Measurements from ENCODE around the gene GPC6. TPM values are rescaled to one million over a fixed set of nuclear protein-coding genes. Genes with fewer than 3 reads are reported as not detected.

GPC6 gene
- total and polyA plus RNA-seq, 2 donors (not counting 1 experiment from before 2014, with no cell fraction given), result not detected

DNA sequence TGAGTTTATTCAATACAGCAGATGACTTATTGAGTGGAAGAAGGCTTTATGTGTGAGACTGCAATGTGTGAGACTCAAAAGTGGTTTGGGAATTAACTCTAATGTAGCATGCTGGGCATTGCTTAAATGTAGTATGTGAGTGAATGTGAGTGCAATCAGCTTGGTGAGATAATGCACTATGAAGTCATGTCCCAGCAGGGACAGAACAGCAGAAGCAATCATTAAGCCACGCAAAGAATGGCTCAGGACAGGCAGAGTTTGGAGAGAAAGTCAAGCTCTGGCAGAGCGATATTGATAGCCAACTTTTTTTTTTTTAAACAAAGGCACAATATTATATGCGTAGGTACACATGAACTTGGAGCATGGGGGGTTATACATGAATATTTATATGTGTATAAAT, 597.7 kb downstream of the GPC6 start:
- ATAC-seq (ENCODE audit: low read depth), result no peak
- Histone ChIP-seq H3K27ac (ENCODE audit: low read length in 2 of 2) (no peak overlapping the region), H3K4me3 (ENCODE audit: control extremely low read depth in 1 of 5, extremely low read depth in 1 of 5, insufficient read depth in 1 of 5, low read depth in 2 of 5, low read length in 4 of 5) (no peak overlapping the region), H3K79me2 (ENCODE audit: control insufficient read depth, insufficient read depth, low read length) (no peaks in the 10 kb centered on the region), H3K27me3 (replicated peaks in 1 of 4; ENCODE audit: control extremely low read depth in 1 of 4, control insufficient read depth in 3 of 4, insufficient read depth in 4 of 4, low read length in 3 of 4) (no peaks in the 10 kb centered on the region), H3K9me3 (ENCODE audit: control extremely low read depth in 1 of 3, control insufficient read depth in 2 of 3, insufficient read depth in 1 of 3, low read length in 2 of 3) (no peaks in the 10 kb centered on the region), H2AFZ (ENCODE audit: insufficient read depth, low read depth, low read length, poor library complexity, severe bottlenecking) (no peak overlapping the region), H4K20me1 (ENCODE audit: control insufficient read depth, insufficient read depth, low read length, poor library complexity, severe bottlenecking) (no peaks in the 10 kb centered on the region), H3K4me1 (ENCODE audit: control insufficient read depth in 2 of 2, insufficient read depth in 2 of 2, low read length in 2 of 2) (no peaks in the 10 kb centered on the region), H3K9ac (ENCODE audit: low read length) (no peak overlapping the region), H3K4me2 (replicated peaks; ENCODE audit: low read depth, low read length, poor library complexity, severe bottlenecking) (no peak overlapping the region), H3K36me3 (replicated peaks in 1 of 2; ENCODE audit: control extremely low read depth in 1 of 2, control insufficient read depth in 1 of 2, extremely low read depth in 1 of 2, insufficient read depth in 2 of 2, low read length in 1 of 2) (no peaks in the 10 kb centered on the region)
- no peak overlapping the region for H3K4me3 Mint-ChIP-seq
- H3K27me3 Mint-ChIP-seq, result no peaks in the 10 kb centered on the region
- no peak for DNase-seq
- CTCF ChIA-PET, result no interaction called here
- H3K27ac Mint-ChIP-seq, result no peak overlapping the region
- TF ChIP-seq EZH2 (IDR thresholded peaks at IDR 0.05; ENCODE audit: borderline replicate concordance, insufficient read depth, low read depth, low read length, poor library complexity, severe bottlenecking), result no peak
- TF ChIP-seq, protein P1, sequence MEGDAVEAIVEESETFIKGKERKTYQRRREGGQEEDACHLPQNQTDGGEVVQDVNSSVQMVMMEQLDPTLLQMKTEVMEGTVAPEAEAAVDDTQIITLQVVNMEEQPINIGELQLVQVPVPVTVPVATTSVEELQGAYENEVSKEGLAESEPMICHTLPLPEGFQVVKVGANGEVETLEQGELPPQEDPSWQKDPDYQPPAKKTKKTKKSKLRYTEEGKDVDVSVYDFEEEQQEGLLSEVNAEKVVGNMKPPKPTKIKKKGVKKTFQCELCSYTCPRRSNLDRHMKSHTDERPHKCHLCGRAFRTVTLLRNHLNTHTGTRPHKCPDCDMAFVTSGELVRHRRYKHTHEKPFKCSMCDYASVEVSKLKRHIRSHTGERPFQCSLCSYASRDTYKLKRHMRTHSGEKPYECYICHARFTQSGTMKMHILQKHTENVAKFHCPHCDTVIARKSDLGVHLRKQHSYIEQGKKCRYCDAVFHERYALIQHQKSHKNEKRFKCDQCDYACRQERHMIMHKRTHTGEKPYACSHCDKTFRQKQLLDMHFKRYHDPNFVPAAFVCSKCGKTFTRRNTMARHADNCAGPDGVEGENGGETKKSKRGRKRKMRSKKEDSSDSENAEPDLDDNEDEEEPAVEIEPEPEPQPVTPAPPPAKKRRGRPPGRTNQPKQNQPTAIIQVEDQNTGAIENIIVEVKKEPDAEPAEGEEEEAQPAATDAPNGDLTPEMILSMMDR (IDR thresholded peaks at IDR 0.05), result no peak
- POLR2A ChIA-PET, result no interaction called here
- no peaks in the 10 kb centered on the region for H3K4me1 Mint-ChIP-seq
- no peaks in the 10 kb centered on the region for H3K9me3 Mint-ChIP-seq (ENCODE audit: insufficient read depth)
- intact Hi-C loops (cut with micrococcal nuclease), result no loop called here
- WGBS (ENCODE audit: insufficient coverage), result 90% methylated on average over 2 of the region's 3 CpGs

DNA sequence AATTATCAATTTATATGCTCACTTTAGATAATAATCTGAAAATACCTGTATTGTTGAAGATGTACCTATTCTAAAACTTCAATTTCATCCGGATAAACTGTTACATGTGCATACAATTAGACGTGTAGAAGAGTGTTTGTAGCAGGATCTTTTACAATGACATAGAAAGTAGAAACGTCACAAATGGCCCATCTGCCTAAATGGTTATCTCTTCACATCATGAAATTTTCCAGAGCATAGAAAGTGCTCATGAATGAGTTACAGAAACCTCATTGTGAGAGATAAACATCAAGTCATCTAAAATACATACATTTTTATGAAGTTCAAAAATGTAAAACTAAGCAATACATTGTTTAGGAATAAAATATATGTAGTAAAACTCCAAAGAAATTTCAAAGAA, 607.4 kb downstream of the GPC6 start:
- DNase-seq (no peak), ATAC-seq (ENCODE audit: low read depth) (no peak)
- H3K9ac ChIP-seq (ENCODE audit: low read length), result no peak overlapping the region
- H2AFZ ChIP-seq (ENCODE audit: insufficient read depth, low read depth, low read length, poor library complexity, severe bottlenecking), result no peak overlapping the region
- CTCF ChIA-PET, result no interaction called here
- no peak for TF ChIP-seq EZH2 (IDR thresholded peaks at IDR 0.05; ENCODE audit: borderline replicate concordance, insufficient read depth, low read depth, low read length, poor library complexity, severe bottlenecking)
- TF ChIP-seq, protein P1 (IDR thresholded peaks at IDR 0.05), result no peak
- no peak overlapping the region for H3K4me2 ChIP-seq (replicated peaks; ENCODE audit: low read depth, low read length, poor library complexity, severe bottlenecking)
- POLR2A ChIA-PET, result no interaction called here
- H3K4me3 ChIP-seq (ENCODE audit: control extremely low read depth in 1 of 5, extremely low read depth in 1 of 5, insufficient read depth in 1 of 5, low read depth in 2 of 5, low read length in 4 of 5), result no peak overlapping the region
- intact Hi-C loops (cut with micrococcal nuclease), result no loop called here
- Mint-ChIP-seq H3K4me3 (no peak overlapping the region), H3K27ac (no peak overlapping the region), H3K27me3 (no peaks in the 10 kb centered on the region), H3K4me1 (no peaks in the 10 kb centered on the region), H3K9me3 (ENCODE audit: insufficient read depth) (no peaks in the 10 kb centered on the region)
- H4K20me1 ChIP-seq (ENCODE audit: control insufficient read depth, insufficient read depth, low read length, poor library complexity, severe bottlenecking), result no peaks in the 10 kb centered on the region
- no CpG with 5 or more reads among the region's 3 CpGs for WGBS (ENCODE audit: insufficient coverage)
- no peaks in the 10 kb centered on the region for H3K36me3 ChIP-seq (replicated peaks in 1 of 2; ENCODE audit: control extremely low read depth in 1 of 2, control insufficient read depth in 1 of 2, extremely low read depth in 1 of 2, insufficient read depth in 2 of 2, low read length in 1 of 2)
- no peak overlapping the region for H3K27ac ChIP-seq (ENCODE audit: low read length in 2 of 2)
- H3K4me1 ChIP-seq (ENCODE audit: control insufficient read depth in 2 of 2, insufficient read depth in 2 of 2, low read length in 2 of 2), result no peaks in the 10 kb centered on the region
- no peaks in the 10 kb centered on the region for H3K9me3 ChIP-seq (ENCODE audit: control extremely low read depth in 1 of 3, control insufficient read depth in 2 of 3, insufficient read depth in 1 of 3, low read length in 2 of 3)
- H3K79me2 ChIP-seq (ENCODE audit: control insufficient read depth, insufficient read depth, low read length), result no peaks in the 10 kb centered on the region
- H3K27me3 ChIP-seq (replicated peaks in 1 of 4; ENCODE audit: control extremely low read depth in 1 of 4, control insufficient read depth in 3 of 4, insufficient read depth in 4 of 4, low read length in 3 of 4), result no peaks in the 10 kb centered on the region

Data from B cell (primary cell).